ENCODE data around the gene SLC1A1.

GRCh38 chr9:4590430-4591122 is 100.3 kb downstream of the SLC1A1 start:
- TF ChIP-seq CSDC2 (CRISPR knock-in tag; IDR thresholded peaks at IDR 0.05), result no peak
- no peak for TF ChIP-seq RARB (CRISPR knock-in tag; IDR thresholded peaks at IDR 0.05)
- no peak for TF ChIP-seq CREB5 (CRISPR knock-in tag; IDR thresholded peaks at IDR 0.05; ENCODE audit: low read depth)
- TF ChIP-seq ISL1 (CRISPR knock-in tag; IDR thresholded peaks at IDR 0.05), result no peak

Measured in SK-N-SH treated with all-trans-retinoic acid at 6 μM for 48 hours (cell line).